ENCODE measurements around the gene INHBC.
"Not testable (repeated sequence)": the region's sequence is repeated elsewhere in the genome, so short reads cannot be mapped to it uniquely, and the experiment has no call there.

INHBC gene

DNA sequence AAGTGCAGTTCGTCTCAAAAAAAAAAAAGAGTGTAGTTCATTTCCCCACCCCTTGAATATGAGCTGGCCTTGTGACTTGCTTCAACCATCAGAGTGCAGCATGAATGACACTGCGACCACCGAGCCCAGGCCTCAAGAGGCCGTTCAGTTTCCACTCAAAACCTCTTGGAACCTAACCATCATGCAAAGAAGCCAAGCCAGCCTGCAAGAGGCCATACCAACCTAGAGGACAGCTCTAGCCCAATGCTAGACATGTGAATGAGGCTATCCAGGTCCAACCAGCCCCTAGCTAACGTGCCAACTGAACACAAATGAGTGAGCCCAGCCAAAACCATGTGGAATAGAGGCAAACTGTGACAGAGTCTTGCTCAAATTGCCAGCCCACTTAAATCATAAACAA lies 33.4 kb upstream of the INHBC start:
- H3K27ac ChIP-seq: no peak overlapping the region
- H3K9me3 ChIP-seq (replicated peaks in 1 of 11): no peaks in the 10 kb centered on the region
- H3K36me3 ChIP-seq: peaks cover 3 to 43% (median 9%) of the 10 kb centered on the region in 11 experiments; a peak in 11 of 22 replicates
- peaks cover 0 to 24% (median 0%) of the 10 kb centered on the region in 11 experiments; a peak in 4 of 22 replicates for H4K20me1 ChIP-seq
- H3K4me3 ChIP-seq: no peak overlapping the region
- H3K4me2 ChIP-seq: no peak overlapping the region
- no peaks in the 10 kb centered on the region for H3K27me3 ChIP-seq
- H3K9ac ChIP-seq: no peak overlapping the region
- H3K4me1 ChIP-seq: no peaks in the 10 kb centered on the region
- no peak for TF ChIP-seq Cebpa-rat (IDR thresholded peaks at IDR 0.05)

DNA sequence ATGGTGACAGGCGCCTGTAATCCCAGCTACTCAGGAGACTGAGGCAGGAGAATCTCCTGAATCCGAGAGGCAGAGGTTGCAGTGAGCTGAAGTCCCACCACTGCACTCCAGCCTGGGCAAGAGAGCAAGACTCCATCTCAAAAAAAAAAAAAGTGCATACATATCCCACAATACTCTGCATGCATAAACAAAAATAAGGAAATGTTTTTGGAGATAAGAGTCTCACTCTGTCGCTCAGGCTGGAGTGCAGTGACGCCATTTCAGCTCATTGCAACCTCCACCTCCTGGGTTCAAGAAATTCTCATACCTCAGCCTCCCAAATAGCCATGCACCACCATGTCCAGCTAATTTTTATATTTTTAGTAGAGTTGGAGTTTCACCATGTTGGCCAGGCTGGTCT lies 32.4 kb upstream of the INHBC start:
- not testable (repeated sequence) for H3K4me3 ChIP-seq

DNA sequence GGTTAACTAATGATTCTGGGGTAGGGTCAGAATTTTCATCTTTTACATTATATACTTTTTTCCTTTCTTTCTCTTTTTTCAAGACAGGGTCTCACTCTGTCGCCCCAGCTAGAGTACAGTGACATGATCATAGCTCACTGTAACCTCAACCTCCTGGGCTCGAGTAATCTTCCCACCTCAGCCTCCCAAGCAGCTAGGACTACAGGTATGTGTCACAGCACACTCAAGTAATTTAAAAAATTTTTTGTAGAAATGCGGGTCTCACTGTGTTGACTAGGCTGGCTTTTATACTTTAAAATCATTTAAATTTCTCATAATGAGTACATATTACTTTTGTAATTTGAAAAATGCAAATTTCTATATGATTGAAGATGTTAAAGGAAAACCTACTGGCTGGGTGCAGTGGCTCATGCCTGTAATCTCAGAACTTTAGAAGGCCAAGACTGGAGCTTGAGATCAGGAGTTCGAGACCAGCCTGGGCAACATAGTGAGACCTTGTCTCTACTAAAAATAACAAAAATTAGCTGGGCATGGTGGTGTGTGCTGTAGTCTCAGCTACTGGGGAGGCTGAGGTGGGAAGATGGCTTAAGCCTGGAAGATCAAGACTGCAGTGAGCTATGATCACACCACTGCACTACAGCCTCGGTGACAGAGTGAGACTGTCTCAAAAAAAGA lies 29.5 kb upstream of the INHBC start:
- Histone ChIP-seq H4K20me1 (peaks cover 0 to 29% (median 0%) of the 10 kb centered on the region in 11 experiments; a peak in 3 of 22 replicates), H3K4me2 (no peak overlapping the region), H3K27ac (no peak overlapping the region), H3K9ac (no peak overlapping the region), H3K36me3 (peaks cover 0 to 27% (median 8%) of the 10 kb centered on the region in 11 experiments; a peak in 15 of 22 replicates), H3K4me3 (no peak overlapping the region), H3K9me3 (replicated peaks in 1 of 11) (no peaks in the 10 kb centered on the region), H3K27me3 (no peaks in the 10 kb centered on the region), H3K4me1 (no peaks in the 10 kb centered on the region)
- no peak for TF ChIP-seq Cebpa-rat (IDR thresholded peaks at IDR 0.05)

More for the DNA sequence above, 32.4 kb upstream of the INHBC start:
- H3K9ac ChIP-seq; H3K9me3 ChIP-seq (replicated peaks in 1 of 11); H3K4me2 ChIP-seq; H3K27ac ChIP-seq; H3K27me3 ChIP-seq; H3K4me1 ChIP-seq: not testable (repeated sequence)
- H4K20me1 ChIP-seq: peaks cover 0 to 24% (median 0%) of the 10 kb centered on the region in 11 experiments; a peak in 4 of 22 replicates
- peaks cover 0 to 40% (median 6%) of the 10 kb centered on the region in 11 experiments; a peak in 8 of 22 replicates for H3K36me3 ChIP-seq

DNA sequence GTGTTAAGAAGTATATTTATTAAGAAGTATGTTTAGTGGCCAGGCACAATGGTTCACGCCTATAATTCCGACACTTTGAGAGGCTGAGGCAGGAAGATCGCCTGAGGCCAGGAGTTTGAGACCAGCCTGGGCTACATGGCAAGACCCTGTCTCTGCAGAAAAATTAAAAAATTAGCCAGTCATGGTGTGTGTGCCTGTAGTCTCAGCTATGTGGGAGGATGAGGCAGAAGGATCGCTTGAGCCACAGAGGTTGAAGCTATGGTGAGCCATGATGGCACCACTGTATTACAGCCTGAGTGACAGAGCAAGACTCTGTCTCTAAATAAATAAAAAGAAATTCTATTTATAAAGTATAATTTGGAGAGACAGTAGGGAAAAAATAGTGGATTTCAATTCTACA lies 24.1 kb upstream of the INHBC start:
- peaks cover 0 to 53% (median 5%) of the 10 kb centered on the region in 11 experiments; a peak in 9 of 22 replicates for H4K20me1 ChIP-seq
- H3K9ac ChIP-seq: no peak overlapping the region
- TF ChIP-seq Cebpa-rat (IDR thresholded peaks at IDR 0.05): no peak
- H3K4me1 ChIP-seq: peaks cover 0 to 3% (median 0%) of the 10 kb centered on the region in 10 experiments; a peak in 1 of 20 replicates
- no peaks in the 10 kb centered on the region for H3K9me3 ChIP-seq (replicated peaks in 1 of 11)
- no peak overlapping the region for H3K4me2 ChIP-seq
- no peaks in the 10 kb centered on the region for H3K27me3 ChIP-seq
- H3K4me3 ChIP-seq: no peak overlapping the region
- no peak overlapping the region for H3K27ac ChIP-seq
- H3K36me3 ChIP-seq: peaks cover 13 to 54% (median 24%) of the 10 kb centered on the region in 11 experiments; a peak in 19 of 22 replicates

DNA sequence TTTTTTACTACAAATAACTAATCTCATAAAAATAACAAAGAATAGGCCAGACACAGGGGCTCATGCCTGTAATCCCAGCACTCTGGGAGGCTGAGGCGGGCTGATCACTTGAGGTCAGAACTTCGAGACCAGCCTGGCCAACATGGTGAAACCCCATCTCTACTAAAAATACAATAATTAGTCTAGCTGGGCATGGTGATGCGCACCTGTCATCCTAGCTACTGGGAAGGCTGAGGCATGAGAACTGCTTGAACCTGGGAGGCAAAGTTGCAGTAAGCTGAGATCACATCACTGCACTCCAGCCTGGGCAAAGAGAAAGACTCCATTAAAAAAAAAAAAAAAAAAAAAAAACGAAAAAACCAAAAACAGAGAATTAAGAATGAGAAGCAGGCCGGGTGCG lies 20.4 kb upstream of the INHBC start:
- not testable (repeated sequence) for H3K27ac ChIP-seq; H3K9ac ChIP-seq; H3K27me3 ChIP-seq; H3K4me2 ChIP-seq; H3K4me3 ChIP-seq; H3K9me3 ChIP-seq (replicated peaks in 1 of 11)
- Histone ChIP-seq H3K36me3 (peaks cover 13 to 54% (median 24%) of the 10 kb centered on the region in 11 experiments; a peak in 19 of 22 replicates), H3K4me1 (peaks cover 0 to 19% (median 0%) of the 10 kb centered on the region in 10 experiments; a peak in 9 of 20 replicates), H4K20me1 (peaks cover 0 to 76% (median 7%) of the 10 kb centered on the region in 11 experiments; a peak in 10 of 22 replicates)

DNA sequence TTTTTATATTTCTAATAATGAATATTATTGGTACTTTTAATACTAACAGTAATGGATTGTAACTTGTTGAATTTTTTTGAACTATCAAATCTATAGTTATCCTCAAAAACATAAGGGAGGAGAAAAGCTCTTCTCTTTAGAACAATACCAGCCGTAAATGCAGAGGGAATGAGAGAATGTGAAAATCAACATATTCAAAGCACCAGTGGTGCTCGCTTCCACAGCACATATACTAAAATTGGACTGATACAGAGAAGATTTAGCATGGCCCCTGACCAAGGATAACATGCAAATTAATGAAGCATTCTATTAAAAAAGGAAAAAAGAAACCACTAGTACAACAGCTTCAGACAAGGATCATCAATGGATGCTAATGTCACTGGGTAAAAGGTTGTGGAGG lies 19.5 kb upstream of the INHBC start:
- Histone ChIP-seq H3K27me3 (no peaks in the 10 kb centered on the region), H3K27ac (no peak overlapping the region), H3K9me3 (replicated peaks in 1 of 11) (no peaks in the 10 kb centered on the region), H3K4me2 (no peak overlapping the region), H3K4me1 (peaks cover 0 to 19% (median 0%) of the 10 kb centered on the region in 10 experiments; a peak in 9 of 20 replicates), H3K4me3 (no peak overlapping the region), H4K20me1 (peaks cover 0 to 75% (median 7%) of the 10 kb centered on the region in 11 experiments; a peak in 11 of 22 replicates), H3K36me3 (peaks cover 21 to 62% (median 31%) of the 10 kb centered on the region in 11 experiments; a peak in 20 of 22 replicates), H3K9ac (no peak overlapping the region)
- no peak for TF ChIP-seq Cebpa-rat (IDR thresholded peaks at IDR 0.05)

DNA sequence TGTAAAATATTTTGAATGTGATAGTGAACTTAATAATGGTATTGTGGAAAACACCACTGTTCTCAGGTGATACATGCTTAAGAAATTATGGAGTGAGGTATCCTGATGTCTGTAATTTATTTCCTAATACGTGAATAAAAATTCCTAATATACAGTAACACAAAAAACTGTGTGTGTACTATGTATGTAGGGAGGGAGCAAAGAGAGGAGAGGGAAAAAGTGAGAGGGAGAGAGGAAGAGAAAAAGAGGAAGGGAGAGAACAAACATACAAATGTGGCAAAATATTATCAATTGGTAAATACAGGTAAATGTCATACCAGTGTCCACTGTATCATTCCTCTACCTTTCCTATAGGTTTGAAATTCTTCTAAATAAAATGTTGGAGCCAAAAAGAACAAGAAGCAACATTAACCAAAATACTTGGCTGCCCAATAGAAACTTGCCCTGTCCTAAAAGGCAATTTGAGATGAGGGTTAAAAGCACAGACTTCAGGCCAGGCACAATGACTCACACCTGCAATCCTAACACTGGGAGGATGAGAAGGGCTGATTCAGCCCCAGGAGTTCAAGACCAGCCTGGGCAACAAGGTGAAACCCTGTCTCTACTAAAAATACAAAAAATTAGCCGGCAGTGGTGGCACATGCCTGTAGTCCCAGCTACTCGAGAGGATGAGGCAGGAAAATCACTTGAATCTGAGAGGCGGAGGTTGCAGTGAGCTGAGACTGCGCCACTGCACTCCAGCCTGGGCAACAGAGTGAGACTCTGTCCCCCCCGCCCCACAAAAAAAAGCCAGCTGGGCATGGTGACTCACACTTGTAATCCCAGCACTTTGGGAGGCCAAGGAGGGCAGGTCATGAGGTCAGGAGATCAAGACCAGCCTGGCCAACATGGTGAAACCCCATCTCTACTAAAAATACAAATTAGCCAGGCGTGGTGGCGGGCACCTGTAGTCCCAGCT lies 18.3 kb upstream of the INHBC start:
- Histone ChIP-seq H4K20me1 (peaks cover 0 to 72% (median 7%) of the 10 kb centered on the region in 11 experiments; a peak in 11 of 22 replicates), H3K4me3 (no peak overlapping the region), H3K9ac (peak overlapping the region in 1 of 11 experiments; percentile 0; a peak in 1 of 22 replicates), H3K4me1 (peaks cover 0 to 18% (median 0%) of the 10 kb centered on the region in 10 experiments; a peak in 9 of 20 replicates), H3K27me3 (no peaks in the 10 kb centered on the region), H3K4me2 (peak overlapping the region in 3 of 11 experiments; percentile 9 to 18 (median 10); a peak in 1 of 22 replicates), H3K36me3 (peaks cover 27 to 62% (median 37%) of the 10 kb centered on the region in 11 experiments; a peak in 21 of 22 replicates), H3K9me3 (replicated peaks in 1 of 11) (no peaks in the 10 kb centered on the region), H3K27ac (no peak overlapping the region)
- TF ChIP-seq Cebpa-rat (IDR thresholded peaks at IDR 0.05): no peak

DNA sequence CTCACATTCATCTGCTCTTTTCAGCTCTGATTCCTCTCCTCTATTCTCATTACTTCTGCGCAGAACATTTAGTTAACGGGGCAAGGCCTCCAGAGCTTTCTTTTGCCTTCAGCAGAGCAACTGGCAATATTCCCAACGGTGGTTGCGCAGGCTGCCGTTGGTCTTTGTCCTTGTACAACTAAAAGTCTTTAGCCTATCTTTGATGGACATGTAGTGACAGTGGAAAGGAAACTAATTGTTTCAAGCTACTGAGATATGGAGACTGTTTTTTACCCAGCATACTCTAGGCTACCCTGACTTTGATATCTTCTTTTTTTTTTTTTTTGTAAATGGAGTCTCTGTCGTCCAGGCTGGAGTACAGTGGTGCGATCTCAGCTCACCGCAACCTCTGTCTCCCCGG lies 16.3 kb upstream of the INHBC start:
- Histone ChIP-seq H3K4me3 (no peak overlapping the region), H3K4me1 (peaks cover 0 to 18% (median 0%) of the 10 kb centered on the region in 10 experiments; a peak in 9 of 20 replicates), H3K4me2 (no peak overlapping the region), H4K20me1 (peaks cover 0 to 63% (median 7%) of the 10 kb centered on the region in 11 experiments; a peak in 11 of 22 replicates), H3K9me3 (replicated peaks in 1 of 11) (no peaks in the 10 kb centered on the region), H3K27ac (no peak overlapping the region), H3K9ac (no peak overlapping the region), H3K27me3 (no peaks in the 10 kb centered on the region), H3K36me3 (peaks cover 34 to 63% (median 44%) of the 10 kb centered on the region in 11 experiments)
- TF ChIP-seq Cebpa-rat (IDR thresholded peaks at IDR 0.05): no peak

DNA sequence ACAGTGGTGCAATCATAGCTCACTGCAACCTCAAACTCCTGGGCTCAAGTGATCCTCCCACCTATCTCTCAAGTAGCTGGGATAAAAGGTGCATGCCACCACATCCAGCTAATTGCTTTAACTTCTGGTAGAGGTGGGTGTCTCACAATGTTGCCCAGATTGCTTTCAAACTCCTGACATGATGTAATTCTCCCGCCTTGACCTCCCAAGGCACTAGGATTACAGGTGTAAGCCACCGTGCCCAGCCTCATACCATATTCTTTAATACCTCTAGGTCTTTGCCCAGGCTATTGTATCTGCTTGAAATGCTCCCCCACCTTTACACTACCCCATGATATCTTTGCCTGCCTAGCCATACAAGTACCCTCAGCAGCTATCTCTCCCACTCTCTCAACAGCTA lies 15.1 kb upstream of the INHBC start:
- Histone ChIP-seq H3K27ac (no peak overlapping the region), H3K36me3 (peaks cover 39 to 74% (median 56%) of the 10 kb centered on the region in 11 experiments), H3K27me3 (no peaks in the 10 kb centered on the region), H3K9ac (no peak overlapping the region), H4K20me1 (peaks cover 0 to 66% (median 7%) of the 10 kb centered on the region in 11 experiments; a peak in 11 of 22 replicates), H3K4me1 (peaks cover 0 to 18% (median 0%) of the 10 kb centered on the region in 10 experiments; a peak in 9 of 20 replicates), H3K4me3 (no peak overlapping the region), H3K4me2 (no peak overlapping the region), H3K9me3 (replicated peaks in 1 of 11) (no peaks in the 10 kb centered on the region)
- TF ChIP-seq Cebpa-rat (IDR thresholded peaks at IDR 0.05): no peak

All from BLaER1 treated with 17β-estradiol and CSF1 and Interleukin-3, amounts not matched to agents 10 nM and 100 nM (cell line).